Stimulated activated CD8-positive, alpha-beta memory T cell treated with anti-CD3 and anti-CD28 coated beads, Interleukin-15, amount 100 ng/mL, for 4 hours (primary cell): ENCODE data around the gene DPY30.

Experiments
- DNase-seq, 2 donors: peaks; one replicate each; pipeline ENCODE4 v3.0.0-alpha.2; 2020; ENCODE audit warnings: low read depth in 2 of 2

DPY30 gene

DNA sequence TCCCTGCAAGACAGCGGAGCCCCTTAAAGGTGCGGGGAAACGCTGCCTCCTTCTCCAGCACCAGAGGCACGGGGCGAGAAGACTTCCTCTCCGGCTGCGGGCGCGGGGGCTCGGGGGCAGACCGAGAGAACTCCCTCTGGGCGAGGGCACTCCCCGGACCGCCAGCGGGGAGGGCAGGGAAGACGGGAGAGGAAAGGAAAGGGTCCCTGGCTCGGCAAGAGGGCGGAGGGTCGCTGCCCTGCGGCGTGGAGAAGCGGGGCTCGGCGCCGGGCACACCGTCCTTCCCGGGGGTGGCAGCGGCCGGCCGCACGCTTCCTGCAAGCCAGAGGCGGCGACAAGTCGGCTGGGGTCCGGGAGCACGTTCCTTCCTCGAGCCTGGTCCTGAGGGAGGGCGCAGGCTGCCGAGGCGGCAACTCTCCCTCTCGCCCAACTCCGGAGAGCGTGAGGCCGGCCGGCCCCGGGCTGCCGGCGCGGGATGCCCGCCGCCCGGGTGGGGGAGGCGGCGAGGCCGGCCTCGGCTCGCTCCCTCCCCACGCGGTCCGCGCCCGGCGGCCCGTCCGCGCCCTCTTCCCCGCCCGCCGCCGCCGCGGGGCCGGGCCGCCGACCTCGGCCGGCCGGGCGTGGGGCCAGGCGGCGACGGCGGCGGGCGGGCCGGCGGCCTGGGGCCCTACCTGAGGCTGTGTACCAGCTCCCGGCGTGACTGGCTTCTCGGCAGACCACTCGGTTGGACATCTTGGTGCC is 29.9 kb downstream of the DPY30 start:
- peak; percentile 10 to 19 for DNase-seq

DNA sequence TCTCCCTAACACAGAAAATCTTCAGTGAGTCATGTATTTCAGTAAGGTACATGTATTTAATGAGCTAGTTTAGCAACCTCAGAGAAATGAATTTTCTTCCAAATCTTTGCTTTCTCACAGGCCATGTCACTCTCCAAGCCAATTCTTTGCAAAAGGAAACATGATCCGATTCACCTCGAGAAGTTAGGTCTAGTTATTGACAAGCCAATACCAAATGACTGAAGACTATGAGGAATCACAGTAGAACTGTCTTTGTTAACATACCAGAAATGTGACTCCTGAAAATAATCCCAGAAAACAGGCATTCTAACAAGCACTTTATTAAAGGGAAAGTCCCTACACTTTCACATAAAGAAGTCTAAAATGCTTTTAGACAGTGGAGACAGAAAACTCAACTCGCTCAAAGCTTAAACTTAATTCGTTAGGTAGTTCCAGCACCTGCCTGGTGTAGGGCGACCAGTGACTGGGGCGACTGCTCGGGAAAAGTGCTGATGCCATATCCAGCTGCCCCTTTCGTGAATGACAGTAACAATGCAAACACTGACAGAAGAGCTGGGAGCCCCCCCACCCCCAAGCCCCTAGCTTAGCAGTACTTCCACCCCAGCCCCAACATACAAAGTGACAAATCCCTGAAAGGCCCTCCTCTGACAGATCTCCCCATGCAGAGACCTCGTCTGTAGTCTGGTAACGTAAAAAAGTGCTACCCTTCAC is 30.6 kb downstream of the DPY30 start:
- no peak for DNase-seq

DNA sequence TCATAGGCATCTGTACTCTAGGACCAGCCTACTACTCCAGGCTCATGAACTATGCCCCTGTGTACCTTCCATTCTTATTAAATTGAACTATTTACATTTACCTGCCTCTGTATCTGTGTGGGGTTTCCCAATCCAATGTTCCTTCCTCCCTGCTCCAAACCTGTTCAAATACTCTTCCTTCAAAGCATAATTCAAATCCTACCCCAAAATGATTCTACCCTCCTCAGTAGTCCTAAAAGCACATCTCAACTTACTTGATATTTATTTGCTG is 32.5 kb downstream of the DPY30 start:
- DNase-seq = no peak

DNA sequence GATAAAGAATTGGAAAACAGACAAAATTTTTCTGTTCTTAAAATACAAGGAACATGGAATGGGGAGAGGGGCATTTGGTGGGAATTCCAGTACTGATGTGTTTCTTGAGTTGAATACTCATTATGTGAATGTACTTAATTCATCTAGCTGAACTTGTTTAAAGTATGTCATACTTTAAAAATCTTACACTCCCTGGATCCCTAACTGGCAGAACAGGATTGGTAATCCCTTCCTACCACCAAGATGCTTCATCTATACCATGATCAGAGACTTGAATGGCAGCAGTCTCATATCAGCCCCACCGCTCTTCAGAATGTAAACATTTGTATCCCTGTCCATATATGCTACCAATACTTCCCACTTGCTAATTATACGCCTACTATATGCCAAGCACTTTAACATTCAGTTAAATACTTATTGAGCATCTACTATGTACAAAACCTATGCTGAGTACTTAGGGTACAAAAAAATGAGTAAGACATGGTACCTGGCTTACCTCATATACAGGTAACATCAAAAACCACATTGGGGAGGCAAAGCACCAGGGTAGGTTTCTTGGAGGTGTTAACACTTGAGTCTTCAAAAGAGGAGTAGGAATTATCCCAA is 34.1 kb downstream of the DPY30 start:
- no peak for DNase-seq

DNA sequence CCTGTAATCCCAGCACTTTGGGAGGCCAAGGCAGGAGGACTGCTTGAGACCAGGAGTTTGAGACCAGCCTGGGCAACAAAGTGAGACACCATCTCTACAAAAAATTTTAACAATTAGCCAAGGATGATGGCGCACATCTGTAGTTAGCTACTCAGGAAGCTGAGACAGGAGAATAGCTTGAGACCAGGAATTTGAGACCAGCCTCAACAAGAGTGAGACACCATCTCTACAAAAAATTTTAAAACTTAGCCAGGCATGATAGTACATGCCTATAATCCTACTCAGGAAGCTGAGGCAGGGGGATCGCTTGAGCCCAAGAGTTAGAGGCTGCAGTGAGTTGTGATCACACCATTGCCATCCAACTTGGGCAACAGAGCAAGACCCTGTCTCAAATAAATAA is 35.8 kb downstream of the DPY30 start:
- DNase-seq = no peak

DNA sequence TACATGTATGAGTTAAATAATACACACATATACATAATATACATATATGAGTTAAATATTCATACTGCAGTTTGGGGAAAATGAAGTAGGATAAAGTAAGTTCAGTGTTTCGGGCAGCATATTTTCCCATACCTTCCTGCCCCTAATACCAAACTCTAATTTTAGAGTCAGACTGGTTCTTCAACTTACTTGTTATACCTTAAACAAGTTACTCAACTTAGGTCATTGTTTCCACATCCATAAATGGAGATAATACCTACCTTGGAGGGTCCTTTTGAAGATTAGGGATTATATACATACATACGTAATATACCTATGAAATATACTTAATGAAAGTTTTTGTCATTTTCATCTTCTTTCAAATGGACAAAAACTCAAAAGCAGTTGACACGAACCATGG is 37.2 kb downstream of the DPY30 start:
- DNase-seq = no peak

DNA sequence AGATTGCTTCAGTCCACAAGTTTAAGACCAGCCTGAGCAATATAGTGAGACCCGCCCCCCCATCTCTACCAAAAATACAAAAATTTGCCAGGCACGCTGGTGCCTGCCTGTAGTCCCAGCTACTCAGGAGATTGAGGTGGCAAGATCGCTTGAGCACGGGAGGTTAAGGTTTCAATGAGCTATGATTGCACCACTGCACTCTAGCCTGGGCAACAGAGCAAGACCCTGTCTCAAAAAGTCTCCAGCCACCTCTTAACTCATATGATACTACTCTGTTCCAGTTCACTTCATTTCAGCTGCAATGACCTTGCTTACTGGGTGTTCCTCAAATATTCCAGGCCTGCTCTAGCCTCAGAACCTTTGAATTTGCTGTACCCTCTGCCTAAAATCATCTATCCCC is 40.2 kb downstream of the DPY30 start:
- DNase-seq = no peak

DNA sequence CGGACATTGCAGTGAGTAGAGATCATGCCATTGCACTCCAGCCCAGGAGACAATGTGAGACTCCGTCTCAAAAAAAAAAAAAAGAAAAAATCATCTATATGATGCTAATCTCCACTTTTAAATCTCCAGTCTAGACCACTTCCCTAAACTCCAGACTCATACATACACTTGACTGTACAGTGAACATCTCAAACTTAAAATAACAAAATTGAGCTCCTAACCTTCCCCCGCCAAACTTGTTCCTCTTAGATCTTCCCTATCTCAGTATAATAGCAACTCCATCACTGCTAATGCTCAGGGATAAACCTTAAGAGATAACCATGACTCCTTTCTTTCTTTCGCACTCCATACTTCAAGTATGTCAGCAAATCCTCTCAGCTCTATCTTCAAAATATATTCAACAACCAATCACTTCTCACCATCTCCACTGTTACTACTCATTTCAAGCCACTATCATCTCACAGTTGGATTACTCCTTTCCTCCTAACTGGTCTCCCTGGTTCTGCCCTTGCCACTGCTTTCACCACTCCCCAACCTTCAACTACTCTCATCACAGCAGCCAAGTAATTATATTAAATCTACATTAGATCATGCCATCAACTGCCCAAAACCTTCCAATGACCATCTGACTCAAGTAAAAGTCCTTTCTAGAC is 40.7 kb downstream of the DPY30 start:
- no peak for DNase-seq

DNA sequence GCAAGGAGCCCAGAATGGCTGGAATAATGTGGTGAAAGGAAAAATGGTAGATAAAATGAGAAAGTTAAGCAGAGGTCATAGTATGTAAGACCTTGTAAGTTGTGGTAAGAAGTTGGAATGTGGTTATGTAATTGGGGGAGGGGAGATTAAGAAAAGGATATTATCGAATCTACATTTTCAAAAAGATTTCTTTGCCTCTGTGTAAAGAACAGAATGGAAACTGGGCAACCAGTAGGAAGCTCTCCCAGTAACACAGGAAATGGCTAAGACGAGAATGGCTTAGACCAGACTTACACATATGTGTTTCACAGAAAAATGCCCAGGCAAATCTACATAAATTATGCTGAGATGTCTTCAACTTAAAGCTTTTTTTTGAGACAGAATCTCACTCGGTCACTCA is 42.0 kb downstream of the DPY30 start:
- no peak for DNase-seq

DNA sequence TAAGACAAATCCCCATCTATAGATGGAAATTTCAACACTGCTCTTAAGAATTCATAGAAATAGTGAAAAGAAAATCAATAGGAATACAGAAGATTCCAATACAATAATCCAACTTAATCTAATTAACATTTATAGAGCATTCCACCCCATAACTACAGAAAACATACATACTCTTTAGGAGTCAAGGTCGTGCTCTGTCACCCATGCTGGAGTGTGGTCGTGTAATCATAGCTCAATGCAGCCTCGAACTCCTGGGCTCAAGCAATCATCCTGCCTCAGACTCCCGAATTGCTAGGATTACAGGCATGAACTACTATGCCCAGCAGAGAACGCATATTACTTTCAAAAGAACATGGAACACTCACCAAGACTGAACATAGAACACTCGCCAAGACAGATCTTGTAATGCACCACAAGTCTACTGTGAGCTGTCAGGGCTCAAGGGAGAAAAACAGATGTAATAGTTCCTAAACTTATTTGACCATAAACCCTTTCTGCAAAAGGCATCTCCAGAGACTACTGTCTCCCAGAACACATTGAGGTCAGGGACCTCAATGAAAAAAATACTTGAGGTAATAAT is 42.9 kb downstream of the DPY30 start:
- DNase-seq = no peak

DNA sequence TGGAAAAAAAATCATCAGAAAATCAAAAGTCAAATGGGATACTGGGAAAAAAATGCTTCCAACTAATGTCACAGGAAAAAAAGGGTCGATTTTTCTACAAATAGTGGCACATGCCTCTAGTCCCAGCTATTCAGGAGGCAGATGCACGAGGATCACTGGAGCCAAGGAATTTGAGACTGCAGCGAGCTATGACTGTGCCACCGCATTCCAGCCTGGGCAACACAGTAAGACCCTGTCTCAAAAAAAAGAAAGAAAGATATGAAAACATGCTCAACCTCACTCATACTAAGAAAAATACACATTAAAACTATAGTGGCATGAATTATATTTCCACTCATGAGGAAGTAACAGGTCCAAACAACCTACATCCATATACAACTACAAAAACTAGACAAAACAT is 46.7 kb downstream of the DPY30 start:
- DNase-seq = no peak

DNA sequence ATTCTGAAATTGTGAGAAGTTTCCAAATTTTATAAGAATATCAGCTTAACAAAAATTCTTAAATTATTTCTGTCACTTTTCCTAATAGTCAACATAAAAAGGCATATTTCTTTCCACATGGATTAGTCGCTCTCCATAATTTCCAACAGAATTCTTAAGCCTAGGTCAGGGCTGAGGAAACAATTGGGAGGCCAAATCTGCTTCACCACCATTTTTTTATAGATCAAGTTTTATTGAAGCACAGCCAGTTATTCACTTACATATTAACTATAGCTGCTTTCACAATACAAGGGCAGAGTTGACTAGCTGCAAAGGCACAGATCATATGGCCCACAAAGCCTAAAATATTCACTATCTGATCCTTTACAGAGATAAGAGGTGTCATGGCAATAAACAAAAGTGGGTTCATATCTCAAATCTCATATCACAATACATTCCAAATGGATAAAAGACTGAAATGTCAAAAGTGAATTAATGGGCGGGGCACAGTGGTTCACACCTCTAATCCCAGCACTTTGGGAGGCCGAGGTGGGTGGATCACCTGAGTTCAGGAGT is 47.5 kb downstream of the DPY30 start:
- DNase-seq = no peak

DNA sequence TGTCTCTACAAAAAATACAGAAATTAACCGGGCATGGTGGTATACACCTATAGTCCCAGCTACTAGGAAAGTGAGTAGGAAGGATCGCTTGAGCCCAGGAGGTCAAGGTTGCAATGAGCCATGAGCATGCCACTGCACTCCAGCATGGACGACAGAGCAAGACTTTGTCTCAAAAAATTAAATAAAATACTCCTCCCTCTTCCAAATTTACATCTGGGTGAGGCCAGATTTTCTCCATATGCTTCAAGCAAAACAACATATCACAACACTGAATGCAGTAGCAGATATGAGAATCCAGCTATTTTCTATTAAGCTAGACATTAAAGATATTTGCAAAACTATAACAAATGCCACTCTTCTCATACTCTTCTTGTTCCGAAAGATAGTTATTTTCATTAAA is 49.7 kb downstream of the DPY30 start:
- no peak for DNase-seq

DNA sequence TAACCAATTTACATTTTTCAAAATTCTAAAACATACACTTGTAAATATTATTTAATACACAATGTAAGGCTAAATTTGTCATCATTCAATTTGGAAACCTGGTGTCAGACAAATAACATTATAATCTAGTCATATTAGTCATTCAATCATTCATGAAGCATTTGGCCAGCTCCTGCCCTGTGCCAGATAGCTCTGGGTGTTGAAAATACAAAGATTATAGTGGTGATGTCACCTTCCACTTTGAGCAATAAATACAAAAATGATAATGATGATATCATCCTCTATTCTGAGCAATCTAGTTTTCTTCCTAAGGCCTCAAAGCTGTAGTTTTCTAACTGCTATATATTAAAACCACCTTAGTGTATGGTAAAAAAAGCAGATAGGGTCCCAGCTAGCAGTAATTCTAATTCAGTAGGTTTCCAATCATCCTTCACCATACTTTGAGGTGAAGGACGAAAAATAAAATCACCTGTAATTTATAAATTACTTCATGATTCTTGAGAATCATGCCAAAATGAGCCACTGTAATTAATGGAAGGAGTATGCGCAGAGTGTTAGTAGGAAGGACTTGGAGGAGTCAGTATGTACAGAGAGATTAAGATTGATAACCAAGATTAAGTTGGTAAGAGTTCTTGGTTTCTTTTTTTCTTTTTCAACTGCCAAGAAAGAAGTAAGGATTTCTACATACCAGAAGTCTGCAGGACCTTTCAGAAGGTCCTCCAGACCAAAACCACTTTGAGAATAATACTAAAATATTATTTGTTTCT is 52.0 kb downstream of the DPY30 start:
- no peak for DNase-seq

DNA sequence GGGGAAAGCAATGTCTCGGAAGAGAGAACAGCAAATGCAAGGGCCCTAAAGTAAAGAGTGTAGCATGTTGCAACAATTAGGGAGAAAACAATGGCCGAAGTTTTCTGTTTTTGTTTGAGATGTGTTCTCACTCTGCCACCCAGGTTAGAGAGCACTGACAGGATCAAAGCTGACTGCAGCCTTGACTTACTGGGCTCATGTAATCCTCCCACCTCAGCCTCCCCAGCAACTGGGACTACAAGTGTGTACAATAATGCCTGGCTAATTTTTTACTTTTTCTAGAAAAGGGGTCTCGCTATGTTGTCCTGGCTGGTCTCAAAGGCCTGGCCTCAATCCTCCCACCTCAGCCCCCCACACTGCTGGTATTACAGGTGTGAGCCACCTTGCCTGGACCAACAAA is 52.7 kb downstream of the DPY30 start:
- no peak for DNase-seq

DNA sequence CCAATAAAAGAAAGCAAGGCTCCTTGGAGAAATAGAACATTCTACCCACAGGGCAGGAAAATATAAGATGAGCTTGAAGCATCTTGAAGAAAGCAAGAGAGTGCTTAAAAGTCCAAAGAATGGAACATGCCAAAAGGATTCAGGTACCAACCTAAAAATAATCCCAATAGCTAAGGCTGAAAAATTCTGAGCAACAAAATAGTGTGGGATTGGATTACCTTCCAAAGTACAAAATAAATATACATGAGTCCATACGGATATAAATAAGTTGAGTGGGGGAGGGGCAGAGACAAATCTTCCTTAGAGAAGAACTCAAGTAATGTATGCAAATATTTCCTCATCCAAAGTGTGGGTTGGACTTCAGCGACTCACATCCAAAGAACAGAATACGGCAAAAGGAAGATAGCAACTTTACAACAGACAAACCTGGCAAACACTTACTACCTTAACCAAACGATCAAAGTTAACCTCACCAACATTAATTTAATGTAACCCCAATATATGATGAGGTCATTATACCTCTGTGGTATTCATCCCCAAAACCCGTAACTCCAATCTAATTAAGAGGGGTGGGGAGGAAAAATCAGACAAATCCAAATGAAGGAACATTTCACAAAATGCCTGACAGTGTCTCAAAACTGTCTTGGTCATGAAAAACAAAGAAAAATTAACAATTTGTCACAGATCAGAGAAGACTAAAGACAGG is 55.7 kb downstream of the DPY30 start:
- DNase-seq = no peak

DNA sequence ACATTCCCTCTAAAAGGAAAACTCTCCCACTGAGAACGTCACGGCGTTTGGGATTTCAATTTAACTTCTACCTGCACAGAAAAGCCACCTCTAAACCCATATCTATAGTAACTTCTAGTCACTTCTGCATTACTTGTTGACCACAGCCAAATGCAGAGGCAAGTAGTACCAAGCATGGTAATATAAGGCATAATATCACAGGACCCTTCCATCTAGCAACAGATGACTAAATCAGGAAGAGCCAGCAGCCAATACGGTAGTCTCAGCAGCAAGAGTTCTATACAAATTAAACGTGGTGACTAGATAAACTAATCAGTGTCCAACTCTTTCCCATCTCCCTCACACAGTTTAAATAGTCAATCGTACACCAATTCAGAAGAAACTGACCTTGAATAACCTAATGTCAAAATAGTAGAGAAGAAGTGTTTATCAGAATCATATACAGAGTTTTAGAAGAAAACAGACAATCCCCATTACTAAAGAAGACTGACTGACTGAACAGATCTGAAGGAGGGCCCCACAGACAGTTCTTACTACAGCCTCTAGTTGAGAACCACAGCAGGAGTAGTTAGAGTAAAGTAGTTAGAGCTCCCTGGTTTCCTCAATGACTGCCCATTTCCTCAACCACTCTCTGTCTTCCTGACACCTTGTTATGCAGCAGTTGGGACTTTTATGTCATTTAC is 58.8 kb downstream of the DPY30 start:
- DNase-seq = no peak

DNA sequence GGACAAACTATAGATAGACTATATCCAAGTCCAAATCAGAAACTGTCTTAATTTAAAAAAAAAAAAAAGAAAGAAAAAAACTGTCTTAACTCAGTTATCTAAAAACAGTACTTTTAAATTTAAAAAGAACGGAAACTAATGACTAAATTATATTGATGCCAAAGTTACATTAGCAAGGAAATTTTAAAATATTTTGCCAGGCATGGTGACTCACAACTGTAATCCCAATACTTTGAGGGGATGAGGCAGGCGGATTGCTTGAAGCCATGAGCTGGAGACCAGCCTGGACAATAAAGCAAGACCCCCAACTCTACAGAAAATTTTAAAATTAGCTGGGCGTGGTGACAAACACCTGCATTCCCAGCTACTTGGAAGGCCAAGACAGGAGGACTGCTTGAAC is 59.6 kb downstream of the DPY30 start:
- DNase-seq = no peak

DNA sequence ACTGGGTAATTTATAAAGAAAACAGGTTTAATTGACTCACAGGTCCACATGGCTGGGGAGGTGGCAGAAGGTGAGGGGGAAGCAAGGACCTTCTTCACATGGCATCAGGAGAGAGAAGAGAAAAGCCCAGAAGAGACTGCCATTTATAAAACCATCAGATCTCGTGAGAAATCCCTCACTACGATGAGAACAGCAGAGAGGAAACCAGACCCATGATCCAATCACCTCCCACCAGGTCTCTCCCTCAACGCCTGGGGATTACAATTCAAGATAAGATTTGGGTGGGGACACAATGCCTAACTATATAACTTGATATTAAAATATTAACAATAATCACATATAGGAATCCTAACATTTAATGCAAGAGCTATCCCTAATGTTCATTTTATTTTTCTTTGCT is 60.6 kb downstream of the DPY30 start:
- no peak for DNase-seq

DNA sequence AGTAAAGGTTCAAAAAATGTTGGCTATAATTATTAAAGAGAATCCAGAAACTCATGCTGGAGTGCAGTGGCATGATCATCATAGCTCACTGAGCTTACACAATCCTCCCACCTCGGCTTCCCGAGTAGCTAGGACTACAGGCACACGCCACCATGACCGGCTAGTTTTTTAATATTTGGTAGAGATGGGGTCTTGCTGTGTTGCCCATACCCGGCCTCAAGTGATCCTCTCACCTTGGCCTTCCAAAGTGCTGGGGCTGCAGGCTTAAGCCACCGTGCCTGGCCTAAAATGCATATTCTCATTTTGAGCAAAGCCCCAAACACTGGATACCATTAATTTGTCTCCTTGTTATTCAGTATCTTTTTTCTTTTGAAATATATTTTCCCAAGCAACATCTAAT is 61.2 kb downstream of the DPY30 start:
- DNase-seq = no peak
